ENCODE data around the gene CDCP1.

GRCh38 chr3:45152307-45152706, 6.1 kb upstream of the CDCP1 start:
- TF ChIP-seq CTCF (IDR thresholded peaks at IDR 0.05; ENCODE audit: low read depth, low read length) (no peak), POLR2A (IDR thresholded peaks at IDR 0.05; ENCODE audit: extremely low read depth, insufficient read length) (no peak)

All from NB4 (cell line).